ENCODE measurements around the gene SERPINB7. TPM values are rescaled to one million over a fixed set of nuclear protein-coding genes. Genes with fewer than 3 reads are reported as not detected.

Gene SERPINB7
- total RNA-seq, 1 donor from 2014 or later, result not detected

DNA sequence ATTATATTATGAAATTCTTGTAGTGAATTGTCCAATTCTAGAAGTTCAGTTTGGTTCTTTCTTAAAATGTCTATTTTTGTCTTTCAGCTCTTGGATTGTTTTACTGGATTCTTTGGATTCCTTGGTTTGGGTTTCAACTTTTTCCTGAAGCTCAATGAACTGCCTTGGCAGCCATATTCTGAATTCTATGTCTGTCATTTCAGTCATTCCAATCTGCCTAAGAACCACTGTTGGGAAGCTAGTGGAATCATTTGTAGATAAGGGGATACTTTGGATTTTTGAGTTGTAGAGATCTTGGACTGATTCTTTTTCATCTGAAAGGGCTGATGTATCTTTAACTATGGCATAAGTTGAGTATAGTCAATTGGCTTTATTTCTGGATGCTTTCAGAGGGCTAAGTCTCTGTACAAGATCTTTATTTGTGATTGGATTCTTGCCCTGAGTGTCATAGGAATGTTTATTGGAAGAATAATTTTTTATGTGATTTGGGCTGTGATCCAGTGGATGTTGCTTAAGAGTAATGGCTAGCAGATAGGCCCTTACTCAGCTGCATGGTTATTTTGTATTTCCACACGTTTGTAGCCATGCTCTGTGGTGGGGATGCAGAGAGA, 42.3 kb downstream of the SERPINB7 start:
- no peak overlapping the region for H3K4me3 ChIP-seq
- no peaks in the 10 kb centered on the region for H3K4me1 ChIP-seq
- intact Hi-C loops (cut with DNase I), result no loop called here
- no peaks in the 10 kb centered on the region for H3K27me3 ChIP-seq
- TF ChIP-seq, protein P1, sequence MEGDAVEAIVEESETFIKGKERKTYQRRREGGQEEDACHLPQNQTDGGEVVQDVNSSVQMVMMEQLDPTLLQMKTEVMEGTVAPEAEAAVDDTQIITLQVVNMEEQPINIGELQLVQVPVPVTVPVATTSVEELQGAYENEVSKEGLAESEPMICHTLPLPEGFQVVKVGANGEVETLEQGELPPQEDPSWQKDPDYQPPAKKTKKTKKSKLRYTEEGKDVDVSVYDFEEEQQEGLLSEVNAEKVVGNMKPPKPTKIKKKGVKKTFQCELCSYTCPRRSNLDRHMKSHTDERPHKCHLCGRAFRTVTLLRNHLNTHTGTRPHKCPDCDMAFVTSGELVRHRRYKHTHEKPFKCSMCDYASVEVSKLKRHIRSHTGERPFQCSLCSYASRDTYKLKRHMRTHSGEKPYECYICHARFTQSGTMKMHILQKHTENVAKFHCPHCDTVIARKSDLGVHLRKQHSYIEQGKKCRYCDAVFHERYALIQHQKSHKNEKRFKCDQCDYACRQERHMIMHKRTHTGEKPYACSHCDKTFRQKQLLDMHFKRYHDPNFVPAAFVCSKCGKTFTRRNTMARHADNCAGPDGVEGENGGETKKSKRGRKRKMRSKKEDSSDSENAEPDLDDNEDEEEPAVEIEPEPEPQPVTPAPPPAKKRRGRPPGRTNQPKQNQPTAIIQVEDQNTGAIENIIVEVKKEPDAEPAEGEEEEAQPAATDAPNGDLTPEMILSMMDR (IDR thresholded peaks at IDR 0.05), result no peak
- peaks cover 6 to 9% of the 10 kb centered on the region in 2 donors for H3K9me3 ChIP-seq
- no peak for DNase-seq (ENCODE audit: low spot score in 2 of 2)
- H3K36me3 ChIP-seq, result no peaks in the 10 kb centered on the region
- H3K27ac ChIP-seq, result no peak overlapping the region

DNA sequence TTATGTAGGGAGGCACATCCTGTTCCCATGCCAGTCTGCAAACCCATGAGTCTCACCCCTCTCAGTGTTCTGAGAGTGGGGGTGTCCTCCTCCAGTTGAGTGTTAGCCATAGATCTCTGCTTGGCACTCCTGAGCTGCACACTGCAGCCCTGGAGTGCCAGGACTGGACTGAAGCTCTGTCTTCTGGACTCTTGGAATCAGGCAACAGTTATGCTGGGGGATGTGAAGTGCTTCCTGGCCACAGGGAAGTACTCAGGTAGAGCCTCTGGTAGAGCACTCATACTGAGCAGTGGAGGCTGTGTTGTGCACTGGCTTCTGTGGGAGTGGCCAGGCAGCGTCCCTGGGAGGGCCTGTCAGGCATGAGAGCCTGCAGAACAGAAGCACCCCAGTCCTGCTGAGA, 43.0 kb downstream of the SERPINB7 start:
- DNase-seq (ENCODE audit: low spot score in 2 of 2), result no peak
- Histone ChIP-seq H3K27me3 (no peaks in the 10 kb centered on the region), H3K27ac (no peak overlapping the region), H3K4me3 (no peak overlapping the region), H3K4me1 (no peaks in the 10 kb centered on the region), H3K36me3 (no peaks in the 10 kb centered on the region), H3K9me3 (peaks cover 6 to 9% of the 10 kb centered on the region in 2 donors)
- intact Hi-C loops (cut with DNase I), result no loop called here
- TF ChIP-seq, protein P1 (IDR thresholded peaks at IDR 0.05), result no peak

DNA sequence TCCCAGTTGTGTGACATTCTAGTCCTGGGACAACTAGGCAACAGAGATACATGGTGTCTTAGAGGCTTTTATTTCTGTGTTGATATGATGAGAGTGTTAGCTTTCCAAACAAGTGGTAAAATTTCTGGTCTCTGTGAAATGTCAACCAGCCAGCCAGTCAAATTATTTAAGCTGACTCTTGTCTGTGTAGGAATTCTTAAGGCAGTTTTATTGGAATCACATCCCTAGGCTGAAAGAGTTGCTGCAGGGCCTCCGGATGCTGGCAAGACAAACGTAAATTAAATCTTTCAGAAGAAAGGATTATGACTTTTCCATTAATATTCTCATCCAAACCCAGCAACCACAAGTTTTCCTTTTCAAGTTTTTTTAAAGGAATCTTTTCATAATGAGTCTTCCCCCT, 44.6 kb downstream of the SERPINB7 start:
- no peaks in the 10 kb centered on the region for H3K27me3 ChIP-seq
- peaks cover 6 to 9% of the 10 kb centered on the region in 2 donors for H3K9me3 ChIP-seq
- no peak overlapping the region for H3K4me3 ChIP-seq
- no peaks in the 10 kb centered on the region for H3K36me3 ChIP-seq
- TF ChIP-seq, protein P1 (IDR thresholded peaks at IDR 0.05), result no peak
- H3K4me1 ChIP-seq, result no peaks in the 10 kb centered on the region
- DNase-seq (ENCODE audit: low spot score in 2 of 2), result no peak
- intact Hi-C loops (cut with DNase I), result no loop called here
- H3K27ac ChIP-seq, result no peak overlapping the region

DNA sequence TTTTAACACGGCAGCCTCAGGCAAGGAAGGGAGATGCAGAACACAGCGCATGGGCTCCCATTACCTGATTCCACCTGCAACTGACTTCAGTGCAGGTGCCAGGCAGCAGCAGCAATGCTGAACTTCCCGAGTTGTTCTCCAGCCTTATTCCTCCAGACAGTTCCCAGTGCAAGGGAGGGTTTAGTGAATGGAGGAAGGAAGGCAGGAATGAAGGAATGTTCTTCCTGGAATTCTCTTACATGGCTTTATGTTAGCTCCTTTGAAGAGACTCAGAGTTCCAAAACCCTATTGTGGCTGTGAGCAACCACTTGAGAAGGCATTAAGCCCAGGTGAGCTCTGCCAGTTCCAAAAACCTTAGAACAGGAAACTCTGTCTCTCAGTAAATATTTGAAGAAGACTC, 45.5 kb downstream of the SERPINB7 start:
- Histone ChIP-seq H3K9me3 (peaks cover 6 to 9% of the 10 kb centered on the region in 2 donors), H3K36me3 (no peaks in the 10 kb centered on the region), H3K27ac (no peak overlapping the region), H3K27me3 (no peaks in the 10 kb centered on the region), H3K4me3 (no peak overlapping the region), H3K4me1 (no peaks in the 10 kb centered on the region)
- TF ChIP-seq, protein P1 (IDR thresholded peaks at IDR 0.05), result no peak
- intact Hi-C loops (cut with DNase I), result no loop called here
- no peak for DNase-seq (ENCODE audit: low spot score in 2 of 2)

DNA sequence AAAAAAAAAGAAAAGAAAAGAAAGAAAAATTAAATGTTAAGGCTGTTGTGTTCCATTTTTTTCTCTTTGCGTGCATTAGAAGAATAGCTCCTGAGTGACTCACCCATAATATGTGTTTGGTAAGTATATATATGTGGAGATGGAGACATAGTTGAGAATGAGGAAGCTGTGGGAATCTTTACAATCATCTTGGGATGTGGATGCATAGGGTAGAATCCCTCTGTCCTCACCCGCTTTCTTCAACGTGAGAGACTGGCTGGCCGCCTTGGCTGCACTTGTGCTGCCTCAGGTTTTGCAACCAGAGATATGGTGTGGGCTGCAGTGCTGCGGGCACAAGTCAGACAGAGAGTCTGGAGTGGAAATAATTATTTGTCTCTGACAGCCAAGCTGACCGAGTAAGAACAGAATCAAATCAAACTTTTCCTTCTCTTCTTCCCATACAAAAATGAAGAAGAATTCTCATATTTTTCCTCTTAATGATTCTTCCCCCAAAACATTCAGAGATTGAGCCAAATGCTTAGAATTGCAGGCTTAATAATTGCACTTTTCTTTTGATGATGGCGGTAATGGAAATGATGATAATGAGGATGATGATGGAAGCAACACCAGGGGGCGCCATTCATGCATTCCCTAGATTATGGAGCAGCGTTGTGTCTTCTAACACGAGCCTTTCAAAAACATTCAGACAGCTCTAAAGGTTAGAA, 48.5 kb downstream of the SERPINB7 start:
- no peak for DNase-seq (ENCODE audit: low spot score in 2 of 2)
- TF ChIP-seq, protein P1 (IDR thresholded peaks at IDR 0.05), result peak in 1 of 3 experiments; percentile 9
- intact Hi-C loops (cut with DNase I), result no loop called here

More for the DNA sequence above, 48.5 kb downstream of the SERPINB7 start:
- Histone ChIP-seq H3K36me3 (no peaks in the 10 kb centered on the region), H3K4me3 (no peak overlapping the region), H3K4me1 (no peaks in the 10 kb centered on the region), H3K9me3 (no peaks in the 10 kb centered on the region), H3K27me3 (no peaks in the 10 kb centered on the region), H3K27ac (no peak overlapping the region)

Data from ascending aorta (tissue), 2 donors.